HG02885 (cell line): ENCODE data around the gene FEV.

ENCODE experiments used
- ATAC-seq: cut with Tn5 transposase; IDR thresholded peaks from one replicate; pipeline ENCODE4 v1.9.1; 2021; ENCODE audit warnings: mild to moderate bottlenecking; ENCODE audit not compliant: unreplicated experiment, poor library complexity

Gene FEV

GRCh38 chr2:218980735-218981389, 4.1 kb downstream of the FEV start:
- ATAC-seq = no peak

- ATAC-seq = peak; percentile 92
These were observed 4.9 kb downstream of the FEV start for GRCh38 chr2:218979846-218980734.

GRCh38 chr2:218975060-218975777, 9.8 kb downstream of the FEV start:
- ATAC-seq = no peak

GRCh38 chr2:218970894-218971293, 14.1 kb downstream of the FEV start:
- ATAC-seq = no peak

GRCh38 chr2:218964041-218964771, 20.8 kb downstream of the FEV start:
- ATAC-seq = no peak

GRCh38 chr2:218963601-218964000, 21.4 kb downstream of the FEV start:
- ATAC-seq = no peak

- no peak for ATAC-seq
These were observed 22.0 kb downstream of the FEV start for GRCh38 chr2:218962859-218963492.

- no peak for ATAC-seq
These were observed 23.1 kb downstream of the FEV start for GRCh38 chr2:218961651-218962570.

GRCh38 chr2:218961229-218961628, 23.8 kb downstream of the FEV start:
- no peak for ATAC-seq

- no peak for ATAC-seq
These were observed 24.4 kb downstream of the FEV start for GRCh38 chr2:218960309-218961165.

GRCh38 chr2:218959761-218960308, 25.1 kb downstream of the FEV start:
- ATAC-seq = no peak

GRCh38 chr2:218959141-218959731, 25.7 kb downstream of the FEV start, which contains the start of gene CDK5R2:
Gene CDK5R2, plus strand, starts transcription at chr2:218959666. Its CDS starts 155 bp downstream, at chr2:218959821.
- peak; percentile 97 for ATAC-seq

- ATAC-seq = no peak
These were observed 26.7 kb downstream of the FEV start for GRCh38 chr2:218958276-218958675.

- no peak for ATAC-seq
These were observed 27.3 kb downstream of the FEV start for GRCh38 chr2:218957671-218958070.

GRCh38 chr2:218956039-218956438, 28.9 kb downstream of the FEV start:
- no peak for ATAC-seq

GRCh38 chr2:218954541-218955300, 30.3 kb downstream of the FEV start:
- no peak for ATAC-seq
